HUES48 (cell line): ENCODE data around the gene DGUOK.

ENCODE experiments used
- H3K27ac ChIP-seq: one replicate; pipeline ENCODE4 v1.7.0; 2013; ENCODE audit warnings: low read depth, low read length, inconsistent platforms
- H3K27me3 ChIP-seq: 2 replicates; pipeline ENCODE4 v1.6.1; 2013; ENCODE audit warnings: mild to moderate bottlenecking, low read length; ENCODE audit not compliant: control insufficient read depth, insufficient read depth
- H3K36me3 ChIP-seq: 2 replicates; pipeline ENCODE4 v1.6.1; 2013; ENCODE audit warnings: low read length; ENCODE audit not compliant: control insufficient read depth, insufficient read depth
- H3K4me1 ChIP-seq: 2 replicates; pipeline ENCODE4 v1.6.1; 2013; ENCODE audit warnings: mild to moderate bottlenecking, low read length; ENCODE audit not compliant: control insufficient read depth, insufficient read depth
- H3K4me3 ChIP-seq: 2 replicates; pipeline ENCODE4 v1.5.1; 2013; ENCODE audit warnings: mild to moderate bottlenecking, low read depth, low read length
- H3K9ac ChIP-seq: 2 replicates; pipeline ENCODE4 v1.6.1; 2013; ENCODE audit warnings: mild to moderate bottlenecking, low read depth, low read length, moderate library complexity
- H3K9me3 ChIP-seq: 2 replicates; pipeline ENCODE4 v1.6.1; 2013; ENCODE audit warnings: low read length; ENCODE audit not compliant: control insufficient read depth, insufficient read depth

The DGUOK gene

DNA sequence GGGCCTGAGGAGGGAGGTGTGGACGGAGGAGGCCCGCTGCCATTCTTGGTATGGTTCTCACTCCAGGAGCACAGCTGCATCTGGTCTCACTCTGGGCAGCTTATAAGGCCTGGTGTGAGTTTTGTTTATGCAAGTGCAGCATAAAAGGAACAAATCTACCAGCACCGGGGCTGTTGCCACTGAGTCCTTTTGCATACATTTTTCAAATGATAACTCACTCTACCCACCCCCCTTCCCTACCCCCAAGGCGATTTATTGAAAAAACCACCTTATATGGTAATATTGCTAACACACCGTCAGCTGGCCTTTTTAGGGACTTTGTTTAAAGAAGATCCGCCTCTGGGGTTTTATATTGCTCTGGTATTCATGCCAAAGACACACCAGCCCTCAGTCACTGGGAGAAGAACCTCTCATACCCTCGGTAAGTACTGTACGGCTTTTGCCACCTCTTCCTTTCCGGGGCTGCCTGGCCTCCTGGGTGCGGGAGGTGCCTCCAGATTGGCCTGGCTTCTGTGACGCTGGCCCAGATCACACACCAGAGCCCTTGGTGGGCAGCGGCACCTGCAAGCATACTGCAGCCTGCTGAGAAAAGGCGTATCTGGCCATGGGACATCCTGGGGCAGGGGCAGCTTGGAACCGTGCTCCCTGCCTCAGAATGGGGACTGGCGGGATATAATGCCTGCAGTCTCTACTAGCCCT, 33.9 kb upstream of the DGUOK start, which contains the start of gene ACTG2:
ACTG2 (plus strand) TSS at position 378 of the 699 bp plus-strand sequence. CDS start 8,304 bp downstream, outside the sequence.
- H3K4me1 ChIP-seq: peaks cover 6% of the 10 kb centered on the region; the same call in 1 of the 2 replicates
- H3K27ac ChIP-seq: no peak within 1 kb of the TSS
- H3K36me3 ChIP-seq: no peaks in the 10 kb centered on the region
- H3K27me3 ChIP-seq: no peaks in the 10 kb centered on the region
- H3K4me3 ChIP-seq: no peak within 1 kb of the TSS
- no peak within 1 kb of the TSS; the same call in 1 of the 2 replicates for H3K9ac ChIP-seq
- H3K9me3 ChIP-seq: no peaks in the 10 kb centered on the region

DNA sequence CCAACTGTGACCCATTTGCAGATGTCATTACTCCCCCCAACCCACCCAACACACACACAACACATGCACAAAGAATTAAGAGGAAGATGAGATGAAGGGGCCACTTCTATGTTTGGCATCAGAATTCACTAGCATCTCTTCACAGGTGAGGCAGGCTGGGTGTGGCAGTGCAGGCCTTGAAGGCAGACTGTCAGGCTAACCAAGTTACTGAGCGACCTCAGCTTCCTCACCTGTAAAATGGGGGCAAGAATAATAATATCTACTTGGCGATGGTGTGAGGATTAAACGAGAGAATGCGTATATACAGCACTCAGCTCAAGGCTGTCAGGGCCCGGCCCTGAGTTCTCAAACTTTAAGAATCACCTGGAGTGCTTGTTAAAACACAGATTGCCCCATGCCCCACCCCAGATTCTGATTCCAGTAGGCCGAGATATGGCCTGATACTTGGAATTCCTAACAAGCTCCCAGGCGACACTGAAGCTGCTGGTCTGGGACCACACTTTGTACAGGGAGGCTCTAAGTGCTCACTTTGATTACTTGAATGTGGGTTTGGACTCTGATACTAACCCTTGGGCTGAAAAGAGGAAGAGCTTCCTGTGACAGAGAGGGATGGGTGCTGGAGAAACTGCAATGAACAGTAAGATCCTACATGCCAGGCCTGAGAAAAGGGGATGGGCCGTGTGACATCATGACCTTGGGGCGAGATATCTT, 32.8 kb upstream of the DGUOK start:
- no peak overlapping the region for H3K4me3 ChIP-seq
- H3K36me3 ChIP-seq: no peaks in the 10 kb centered on the region
- no peak overlapping the region for H3K9ac ChIP-seq
- H3K27ac ChIP-seq: no peak overlapping the region
- no peaks in the 10 kb centered on the region for H3K9me3 ChIP-seq
- no peaks in the 10 kb centered on the region for H3K27me3 ChIP-seq
- H3K4me1 ChIP-seq: peaks cover 6% of the 10 kb centered on the region; the same call in 1 of the 2 replicates

- no peak overlapping the region for H3K27ac ChIP-seq
- peaks cover 6% of the 10 kb centered on the region; the same call in 1 of the 2 replicates for H3K4me1 ChIP-seq
- no peak overlapping the region for H3K4me3 ChIP-seq
- no peaks in the 10 kb centered on the region for H3K9me3 ChIP-seq
- no peaks in the 10 kb centered on the region for H3K27me3 ChIP-seq
- H3K36me3 ChIP-seq: no peaks in the 10 kb centered on the region
- H3K9ac ChIP-seq: no peak overlapping the region
Measured at GRCh38 chr2:73894475-73894850, 32.2 kb upstream of the DGUOK start.

- no peak overlapping the region for H3K9ac ChIP-seq
- H3K4me1 ChIP-seq: peaks cover 6% of the 10 kb centered on the region; the same call in 1 of the 2 replicates
- no peak overlapping the region for H3K27ac ChIP-seq
- no peak overlapping the region for H3K4me3 ChIP-seq
- H3K27me3 ChIP-seq: no peaks in the 10 kb centered on the region
- no peaks in the 10 kb centered on the region for H3K36me3 ChIP-seq
- H3K9me3 ChIP-seq: no peaks in the 10 kb centered on the region
Measured at GRCh38 chr2:73894877-73895276, 31.8 kb upstream of the DGUOK start.

DNA sequence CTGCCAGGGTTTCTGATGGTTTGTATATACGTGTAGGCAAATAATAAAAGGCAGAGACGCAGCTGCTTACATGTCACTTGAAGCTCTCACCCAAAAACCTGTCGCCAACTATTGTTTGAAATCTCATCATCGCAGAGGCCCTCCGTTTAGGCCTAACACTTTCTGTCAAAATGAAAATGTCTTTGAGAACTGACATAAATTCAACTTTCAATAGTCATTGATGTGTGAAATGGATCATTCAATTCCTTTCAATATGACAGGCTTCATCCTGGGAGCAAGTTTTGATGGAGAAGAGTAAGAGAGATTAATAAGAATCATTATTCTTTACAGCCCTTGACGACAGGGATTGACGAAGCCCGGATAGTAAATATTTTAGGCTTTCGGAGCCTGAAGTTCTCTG, 31.2 kb upstream of the DGUOK start:
- Histone ChIP-seq H3K9ac (no peak overlapping the region), H3K36me3 (no peaks in the 10 kb centered on the region), H3K4me1 (peaks cover 6% of the 10 kb centered on the region; the same call in 1 of the 2 replicates), H3K9me3 (no peaks in the 10 kb centered on the region), H3K27me3 (no peaks in the 10 kb centered on the region), H3K4me3 (no peak overlapping the region), H3K27ac (no peak overlapping the region)

- Histone ChIP-seq H3K9me3 (no peaks in the 10 kb centered on the region), H3K27ac (no peak overlapping the region), H3K9ac (no peak overlapping the region), H3K4me3 (no peak overlapping the region), H3K36me3 (no peaks in the 10 kb centered on the region), H3K4me1 (peaks cover 6% of the 10 kb centered on the region; the same call in 1 of the 2 replicates), H3K27me3 (no peaks in the 10 kb centered on the region)
Measured at GRCh38 chr2:73896362-73897239, 30.1 kb upstream of the DGUOK start.

DNA sequence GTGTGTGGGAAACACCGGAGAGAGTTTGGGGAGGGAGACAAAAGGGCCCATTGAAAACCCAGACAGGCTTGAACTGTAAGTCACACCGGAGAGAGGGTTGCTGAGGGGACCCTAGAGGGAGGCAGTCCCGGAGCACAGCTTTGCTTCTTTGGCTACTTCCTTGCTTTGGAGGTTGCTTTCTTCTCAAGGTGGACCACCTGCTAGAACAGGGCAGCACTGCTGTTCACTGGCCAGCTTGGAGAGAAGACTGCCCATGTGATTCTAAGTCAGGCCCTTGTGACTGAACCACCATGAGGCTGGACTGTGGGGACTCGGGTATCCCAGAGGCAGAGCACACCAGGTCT, 29.5 kb upstream of the DGUOK start:
- H3K27ac ChIP-seq: no peak overlapping the region
- peaks cover 6% of the 10 kb centered on the region; the same call in 1 of the 2 replicates for H3K4me1 ChIP-seq
- no peak overlapping the region for H3K9ac ChIP-seq
- no peak overlapping the region for H3K4me3 ChIP-seq
- no peaks in the 10 kb centered on the region for H3K27me3 ChIP-seq
- H3K9me3 ChIP-seq: no peaks in the 10 kb centered on the region
- no peaks in the 10 kb centered on the region for H3K36me3 ChIP-seq

- Histone ChIP-seq H3K9ac (no peak overlapping the region), H3K36me3 (no peaks in the 10 kb centered on the region), H3K9me3 (no peaks in the 10 kb centered on the region), H3K27me3 (no peaks in the 10 kb centered on the region), H3K4me3 (no peak overlapping the region), H3K4me1 (peaks cover under 1% of the 10 kb centered on the region; the same call in 1 of the 2 replicates), H3K27ac (no peak overlapping the region)
Measured at GRCh38 chr2:73897934-73898333, 28.7 kb upstream of the DGUOK start.

DNA sequence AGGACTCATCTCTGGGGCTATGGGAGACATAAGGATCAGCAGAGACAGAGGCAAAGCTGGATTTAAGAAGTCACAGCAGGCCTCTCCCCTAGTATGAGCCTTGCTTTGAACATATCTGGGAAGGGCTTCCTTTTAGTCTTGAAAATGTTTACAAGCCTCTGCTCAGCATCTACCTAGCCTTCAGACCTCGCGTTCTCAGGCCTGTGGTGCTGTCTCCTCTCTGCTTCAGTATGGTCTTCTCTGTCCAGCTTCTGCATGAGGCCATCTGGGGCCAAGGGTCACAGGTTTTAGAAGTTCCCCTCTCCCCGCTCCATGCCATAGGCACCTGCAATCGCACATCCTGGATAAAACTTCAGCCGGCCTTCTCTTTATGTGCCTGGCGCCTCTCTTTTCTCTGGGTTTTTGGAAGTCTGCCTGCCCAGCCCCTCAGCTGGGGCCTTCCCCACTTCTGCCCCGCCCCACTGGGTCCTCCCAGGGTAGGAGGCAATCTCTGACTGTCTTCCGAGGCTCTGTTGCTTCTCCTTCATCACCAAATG, 26.8 kb upstream of the DGUOK start:
- no peak overlapping the region for H3K4me3 ChIP-seq
- no peaks in the 10 kb centered on the region for H3K27me3 ChIP-seq
- no peak overlapping the region for H3K27ac ChIP-seq
- no peaks in the 10 kb centered on the region for H3K9me3 ChIP-seq
- no peaks in the 10 kb centered on the region for H3K36me3 ChIP-seq
- no peaks in the 10 kb centered on the region for H3K4me1 ChIP-seq
- H3K9ac ChIP-seq: no peak overlapping the region

GRCh38 chr2:73901143-73901542, 25.5 kb upstream of the DGUOK start:
- Histone ChIP-seq H3K27me3 (no peaks in the 10 kb centered on the region), H3K27ac (no peak overlapping the region)

More at GRCh38 chr2:73901143-73901542, 25.5 kb upstream of the DGUOK start:
- H3K4me1 ChIP-seq: no peaks in the 10 kb centered on the region
- H3K36me3 ChIP-seq: no peaks in the 10 kb centered on the region
- no peaks in the 10 kb centered on the region for H3K9me3 ChIP-seq
- no peak overlapping the region for H3K4me3 ChIP-seq
- no peak overlapping the region for H3K9ac ChIP-seq
